GM23248 (cell line): Measurements from ENCODE around the gene EPS8. TPM values are rescaled to one million over a fixed set of nuclear protein-coding genes. Genes with fewer than 3 reads are reported as not detected.
A peak's percentile ranks its signal among the peaks of the same experiment; 100 is the strongest.

Experiments used
- DNase-seq: peaks from one replicate; pipeline ENCODE4 v3.0.0-alpha.2; 2015
- H2AFZ ChIP-seq: fragments of 200-600 bp; sonication (generic); 2 replicates; pipeline ENCODE4 v1.6.1; 2016; ENCODE audit warnings: antibody characterized with exemption
- H3F3A ChIP-seq: fragments of 200-600 bp; sonication (generic); 2 replicates; pipeline ENCODE4 v1.6.1; 2016; ENCODE audit warnings: mild to moderate bottlenecking, antibody characterized with exemption, mixed run types; ENCODE audit not compliant: insufficient read depth
- H3K27ac ChIP-seq: fragments of 200-600 bp; sonication (generic); 2 replicates; pipeline ENCODE4 v1.5.1; 2016; ENCODE audit warnings: mild to moderate bottlenecking
- H3K27me3 ChIP-seq: fragments of 200-600 bp; sonication (generic); replicated peaks from 2 replicates; pipeline ENCODE4 v1.6.1; 2016; ENCODE audit warnings: mild to moderate bottlenecking; ENCODE audit not compliant: insufficient read depth
- H3K36me3 ChIP-seq: fragments of 200-600 bp; sonication (generic); 2 replicates; pipeline ENCODE4 v1.6.1; 2016; ENCODE audit warnings: low read depth, mild to moderate bottlenecking
- H3K4me1 ChIP-seq: fragments of 200-600 bp; sonication (generic); 2 replicates; pipeline ENCODE4 v1.6.1; 2016; ENCODE audit warnings: mild to moderate bottlenecking; ENCODE audit not compliant: insufficient read depth
- H3K4me2 ChIP-seq: fragments of 200-600 bp; sonication (generic); one replicate; pipeline ENCODE4 v1.6.1; 2016; ENCODE audit warnings: mild to moderate bottlenecking; ENCODE audit not compliant: unreplicated experiment
- H3K4me3 ChIP-seq: fragments of 200-600 bp; sonication (generic); 2 replicates; pipeline ENCODE4 v1.5.1; 2016; ENCODE audit warnings: mild to moderate bottlenecking
- H3K79me2 ChIP-seq: fragments of 200-600 bp; sonication (generic); 2 replicates; pipeline ENCODE4 v1.6.1; 2016; ENCODE audit warnings: mild to moderate bottlenecking; ENCODE audit not compliant: insufficient read depth
- H3K9ac ChIP-seq: fragments of 200-600 bp; sonication (generic); 2 replicates; pipeline ENCODE4 v1.6.1; 2016; ENCODE audit warnings: mild to moderate bottlenecking
- H3K9me2 ChIP-seq: fragments of 200-600 bp; sonication (generic); 2 replicates; pipeline ENCODE4 v1.6.1; 2016; ENCODE audit warnings: mixed run types, mild to moderate bottlenecking, moderate library complexity; ENCODE audit not compliant: insufficient read depth
- H3K9me3 ChIP-seq: fragments of 200-600 bp; sonication (generic); one replicate; pipeline ENCODE4 v1.6.1; 2017; ENCODE audit warnings: low read depth
- H4K20me1 ChIP-seq: fragments of 200-600 bp; sonication (generic); 2 replicates; pipeline ENCODE4 v1.6.0; 2016; ENCODE audit not compliant: insufficient read depth
- EZH2 ChIP-seq: fragments of 200-600 bp; sonication (generic); IDR thresholded peaks from 2 replicates; pipeline ENCODE4 v1.6.1; 2018; ENCODE audit warnings: antibody characterized with exemption, mild to moderate bottlenecking; ENCODE audit not compliant: insufficient read depth, poor library complexity, severe bottlenecking
- EZH2phosphoT487 ChIP-seq: fragments of 200-600 bp; sonication (generic); IDR thresholded peaks from 2 replicates; pipeline ENCODE4 v1.6.1; 2018; ENCODE audit warnings: antibody characterized with exemption, moderate library complexity, mild to moderate bottlenecking, low read depth; ENCODE audit not compliant: insufficient read depth
- whole genome bisulfite sequencing, 2 experiments: methylation state at CpG; one replicate each; pipeline ENCODE4 v1.1.6; 2015 to 2017; ENCODE audit warnings: low lambda C conversion rate in 2 of 2, low coverage in 1 of 2; ENCODE audit errors: missing lambda C conversion rate in 2 of 2; 5-methylcytosine and 5-hydroxymethylcytosine counted together
- in situ Hi-C: fragments of 300-500 bp; cut with MboI; formaldehyde crosslinking; loops from 2 replicates; pipeline ENCODE4 v1.15.0; 2020
- polyA plus RNA-seq: library from polyadenylated mRNA; unstranded; fragments of >200 nt; fragmentation: Nextera tagmentation; extraction: Ambion mirVana; gene quantifications from 2 replicates; pipeline ENCODE4 v1.2.1, GENCODE V29; 2016
- total RNA-seq: library from RNA; depleted of rRNA; stranded (reverse); fragments of >200 nt; shearing (Covaris generic); gene quantifications from 2 replicates; pipeline ENCODE4 v1.2.3, GENCODE V29; 2014

EPS8 gene
- total and polyA plus RNA-seq, 2 experiments from 2014 or later: 103 to 107 TPM

GRCh38 chr12:15634010-15634683, 155.0 kb downstream of the EPS8 start:
- TF ChIP-seq EZH2phosphoT487 (no peak), EZH2 (no peak)
- no peaks in the 10 kb centered on the region for H3K27me3 ChIP-seq
- no peaks in the 10 kb centered on the region for H4K20me1 ChIP-seq
- peak overlapping the region; percentile 53 for H3K9ac ChIP-seq
- WGBS, 2 experiments: 24 to 26% methylated on average over 4 of the region's 4 CpGs
- peak overlapping the region; percentile 68 for H3K4me2 ChIP-seq
- peak; percentile 88 for DNase-seq
- peak overlapping the region; percentile 33; the same call in 1 of the 2 replicates for H3K4me3 ChIP-seq
- H3K36me3 ChIP-seq: peaks cover 15% of the 10 kb centered on the region
- H3K27ac ChIP-seq: peak overlapping the region; percentile 99
- peaks cover 33% of the 10 kb centered on the region for H3K79me2 ChIP-seq
- in situ Hi-C loops: no loop called here
- H3K4me1 ChIP-seq: peaks cover 98% of the 10 kb centered on the region
- no peaks in the 10 kb centered on the region for H3K9me3 ChIP-seq
- H3K9me2 ChIP-seq: no peaks in the 10 kb centered on the region
- no peak overlapping the region for H2AFZ ChIP-seq
- peaks cover 94% of the 10 kb centered on the region for H3F3A ChIP-seq

- DNase-seq: peak; percentile 49
- WGBS, 2 experiments: 55% methylated on average over 1 of the region's 1 CpG
- Histone ChIP-seq H4K20me1 (no peaks in the 10 kb centered on the region), H2AFZ (no peak overlapping the region), H3K9me3 (no peaks in the 10 kb centered on the region), H3K9me2 (no peaks in the 10 kb centered on the region), H3K27ac (peak overlapping the region; percentile 99), H3K9ac (peak overlapping the region; percentile 53), H3K4me2 (peak overlapping the region; percentile 68), H3K27me3 (no peaks in the 10 kb centered on the region), H3K4me1 (peaks cover 97% of the 10 kb centered on the region), H3K79me2 (peaks cover 33% of the 10 kb centered on the region), H3F3A (peaks cover 92% of the 10 kb centered on the region), H3K4me3 (no peak overlapping the region), H3K36me3 (peaks cover 11% of the 10 kb centered on the region; the same call in 1 of the 2 replicates)
- in situ Hi-C loops: no loop called here
- TF ChIP-seq EZH2 (no peak), EZH2phosphoT487 (no peak)
These were observed 156.0 kb downstream of the EPS8 start for GRCh38 chr12:15633201-15633600.

- H3K27ac ChIP-seq: peak overlapping the region; percentile 99
- no peaks in the 10 kb centered on the region for H4K20me1 ChIP-seq
- peaks cover 97% of the 10 kb centered on the region for H3K4me1 ChIP-seq
- H3K79me2 ChIP-seq: peaks cover 33% of the 10 kb centered on the region
- no peaks in the 10 kb centered on the region for H3K27me3 ChIP-seq
- DNase-seq: peak; percentile 57
- H3K9me3 ChIP-seq: no peaks in the 10 kb centered on the region
- H2AFZ ChIP-seq: peak overlapping the region; percentile 4; the same call in 1 of the 2 replicates
- H3K4me2 ChIP-seq: peak overlapping the region; percentile 68
- TF ChIP-seq EZH2phosphoT487: no peak
- WGBS, 2 experiments: 22 to 24% methylated on average over 4 of the region's 4 CpGs
- peaks cover 92% of the 10 kb centered on the region for H3F3A ChIP-seq
- no peaks in the 10 kb centered on the region for H3K9me2 ChIP-seq
- H3K36me3 ChIP-seq: peaks cover 11% of the 10 kb centered on the region; the same call in 1 of the 2 replicates
- H3K9ac ChIP-seq: peak overlapping the region; percentile 53
- no peak overlapping the region for H3K4me3 ChIP-seq
- in situ Hi-C loops: no loop called here
These were observed 156.5 kb downstream of the EPS8 start for GRCh38 chr12:15632708-15633107.

- Histone ChIP-seq H3K9me2 (no peaks in the 10 kb centered on the region), H3K9me3 (no peaks in the 10 kb centered on the region), H3K27ac (peak overlapping the region; percentile 99), H3F3A (peaks cover 84% of the 10 kb centered on the region), H3K79me2 (peaks cover 44% of the 10 kb centered on the region), H3K4me3 (no peak overlapping the region), H3K27me3 (no peaks in the 10 kb centered on the region), H3K4me2 (peak overlapping the region; percentile 89), H2AFZ (no peak overlapping the region), H4K20me1 (no peaks in the 10 kb centered on the region), H3K4me1 (peaks cover 89% of the 10 kb centered on the region), H3K36me3 (peaks cover 11% of the 10 kb centered on the region; the same call in 1 of the 2 replicates), H3K9ac (0 out of 2 replicates have a peak overlapping the region, but pooled peaks have one; percentile 79)
- WGBS, 2 experiments: 85 to 87% methylated on average over 6 of the region's 6 CpGs
- in situ Hi-C loops: no loop called here
- DNase-seq: no peak
- no peak for TF ChIP-seq EZH2
- no peak for TF ChIP-seq EZH2phosphoT487
These were observed 158.0 kb downstream of the EPS8 start for GRCh38 chr12:15631007-15631715.
